NB4 (cell line): ENCODE data around the gene BOC.

Experiments
- MYC ChIP-seq: IDR thresholded peaks from 2 replicates; pipeline ENCODE4 v1.6.1; 2011; ENCODE audit warnings: low read depth, low read length
- POLR2A ChIP-seq: IDR thresholded peaks from 2 replicates; pipeline ENCODE4 v1.6.1; 2011; ENCODE audit warnings: mild to moderate bottlenecking; ENCODE audit not compliant: insufficient read length; ENCODE audit errors: extremely low read depth
- TF ChIP-seq, protein P1 (sequence below): IDR thresholded peaks from one replicate; pipeline ENCODE4 v1.5.1; 2012; ENCODE audit warnings: low read depth, low read length

DNA sequence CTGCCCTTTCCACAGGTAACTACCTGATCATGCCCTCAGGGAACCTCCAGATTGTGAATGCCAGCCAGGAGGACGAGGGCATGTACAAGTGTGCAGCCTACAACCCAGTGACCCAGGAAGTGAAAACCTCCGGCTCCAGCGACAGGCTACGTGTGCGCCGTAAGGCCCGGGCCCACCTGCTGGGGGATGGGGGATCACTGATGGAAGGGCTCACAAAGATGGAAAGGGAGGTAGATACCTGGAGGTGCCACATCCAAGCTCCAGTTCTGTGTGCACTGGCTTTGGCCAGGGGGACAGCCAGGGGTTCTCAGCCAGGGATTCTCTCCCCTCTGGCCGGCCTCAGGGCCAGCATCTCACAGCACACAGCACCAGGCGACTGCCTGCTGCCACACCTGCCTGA lies 59.4 kb downstream of the BOC start:
- TF ChIP-seq, protein P1, sequence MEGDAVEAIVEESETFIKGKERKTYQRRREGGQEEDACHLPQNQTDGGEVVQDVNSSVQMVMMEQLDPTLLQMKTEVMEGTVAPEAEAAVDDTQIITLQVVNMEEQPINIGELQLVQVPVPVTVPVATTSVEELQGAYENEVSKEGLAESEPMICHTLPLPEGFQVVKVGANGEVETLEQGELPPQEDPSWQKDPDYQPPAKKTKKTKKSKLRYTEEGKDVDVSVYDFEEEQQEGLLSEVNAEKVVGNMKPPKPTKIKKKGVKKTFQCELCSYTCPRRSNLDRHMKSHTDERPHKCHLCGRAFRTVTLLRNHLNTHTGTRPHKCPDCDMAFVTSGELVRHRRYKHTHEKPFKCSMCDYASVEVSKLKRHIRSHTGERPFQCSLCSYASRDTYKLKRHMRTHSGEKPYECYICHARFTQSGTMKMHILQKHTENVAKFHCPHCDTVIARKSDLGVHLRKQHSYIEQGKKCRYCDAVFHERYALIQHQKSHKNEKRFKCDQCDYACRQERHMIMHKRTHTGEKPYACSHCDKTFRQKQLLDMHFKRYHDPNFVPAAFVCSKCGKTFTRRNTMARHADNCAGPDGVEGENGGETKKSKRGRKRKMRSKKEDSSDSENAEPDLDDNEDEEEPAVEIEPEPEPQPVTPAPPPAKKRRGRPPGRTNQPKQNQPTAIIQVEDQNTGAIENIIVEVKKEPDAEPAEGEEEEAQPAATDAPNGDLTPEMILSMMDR: no peak
- TF ChIP-seq POLR2A (no peak), MYC (no peak)
